ENCODE data around the gene KCNJ14. TPM values are rescaled to one million over a fixed set of nuclear protein-coding genes. Genes with fewer than 3 reads are reported as not detected.

KCNJ14 gene
- total and polyA plus RNA-seq, 2 of the 8 experiments (the other 6 are each of a cell fraction or from before 2014, with no cell fraction given), result 0.45 to 0.89 TPM

GRCh38 chr19:48428670-48429069 is 26.7 kb upstream of the KCNJ14 start:
- no peak overlapping the region for H2BK20ac ChIP-seq (ENCODE audit: low read length)
- H3K79me2 ChIP-seq (ENCODE audit: control insufficient read depth in 1 of 2, insufficient read depth in 2 of 2, low read length in 2 of 2), result no peaks in the 10 kb centered on the region
- H3K9ac ChIP-seq (replicated peaks in 1 of 4; ENCODE audit: extremely low read depth in 1 of 4, low read depth in 3 of 4, low read length in 3 of 4), result no peak overlapping the region
- no peak overlapping the region for H3K4me2 ChIP-seq (ENCODE audit: insufficient read depth in 1 of 2, low read depth in 2 of 2, low read length in 2 of 2)
- H3K56ac ChIP-seq (replicated peaks; ENCODE audit: insufficient read length, low read depth, low read length), result no peak overlapping the region
- no peak overlapping the region for H3K14ac ChIP-seq (ENCODE audit: insufficient read length)
- no peak overlapping the region for H3K4ac ChIP-seq (replicated peaks; ENCODE audit: insufficient read length, low read depth, low read length)
- no peak overlapping the region for H3K18ac ChIP-seq (ENCODE audit: extremely low read depth, low read length)
- H4K5ac ChIP-seq (ENCODE audit: insufficient read length, low read depth, low read length), result no peak overlapping the region
- no peaks in the 10 kb centered on the region for H4K20me1 ChIP-seq (replicated peaks in 1 of 2; ENCODE audit: control insufficient read depth in 1 of 2, insufficient read depth in 2 of 2, low read length in 2 of 2)
- ChIA-PET CTCF (ENCODE audit: partially characterized antibody) (no interaction called here), POLR2A (ENCODE audit: partially characterized antibody) (interaction anchor here (0.6 to 0.7 kb wide), 2 partner anchors 16 to 33 kb away, joined by 3 read pairs; no protein-coding TSS in a partner anchor)
- no peaks in the 10 kb centered on the region for H3K27me3 ChIP-seq (replicated peaks in 1 of 4; ENCODE audit: control insufficient read depth in 3 of 4, extremely low read depth in 1 of 4, insufficient read depth in 3 of 4, low read length in 3 of 4)
- H3K27ac ChIP-seq (ENCODE audit: low read depth, low read length), result no peak overlapping the region
- no peak overlapping the region for H4K91ac ChIP-seq (replicated peaks; ENCODE audit: insufficient read length, low read length)
- no peak overlapping the region for H4K8ac ChIP-seq (ENCODE audit: extremely low read depth, insufficient read depth, low read length)
- no peak overlapping the region for H3K4me3 ChIP-seq (ENCODE audit: extremely low read depth in 1 of 4, insufficient read depth in 2 of 4, low read depth in 3 of 4, low read length in 4 of 4)
- no peak overlapping the region for H3K23ac ChIP-seq (ENCODE audit: insufficient read length)
- no peak overlapping the region for H2BK15ac ChIP-seq (ENCODE audit: low read length)
- FAIRE-seq (no peak), DNase-seq (ENCODE audit: low read depth in 1 of 2, low spot score in 2 of 2) (no peak)
- no peaks in the 10 kb centered on the region for H3K23me2 ChIP-seq (ENCODE audit: low read depth, low read length)
- no peaks in the 10 kb centered on the region for H3K4me1 ChIP-seq (replicated peaks in 1 of 4; ENCODE audit: control insufficient read depth in 3 of 4, insufficient read depth in 4 of 4, low read length in 3 of 4)
- no peaks in the 10 kb centered on the region for H3K79me1 ChIP-seq (ENCODE audit: low read depth, low read length)
- no peak overlapping the region for H2BK12ac ChIP-seq (ENCODE audit: low read depth, low read length)
- no peak overlapping the region for H2BK5ac ChIP-seq (ENCODE audit: low read depth, low read length)
- H2BK120ac ChIP-seq (replicated peaks; ENCODE audit: low read depth, low read length), result no peak overlapping the region
- H3K36me3 ChIP-seq (ENCODE audit: control insufficient read depth in 2 of 4, insufficient read depth in 4 of 4, low read length in 3 of 4), result peaks cover 0 to 3% (median 0%) of the 10 kb centered on the region in 4 experiments; a peak in 1 of 8 replicates
- H2AK5ac ChIP-seq (ENCODE audit: low read depth, low read length), result no peak overlapping the region
- H2AFZ ChIP-seq (ENCODE audit: low read length), result no peak overlapping the region
- WGBS, 2 experiments (ENCODE audit: extremely low coverage in 1 of 2, insufficient coverage in 1 of 2, insufficient read length in 1 of 2, insufficient replicate concordance in 2 of 2, low coverage in 1 of 2, low lambda C conversion rate in 2 of 2, missing lambda C conversion rate in 1 of 2), result 94% methylated on average over 1 of the region's 1 CpG; no CpG with 5 or more reads in 1 of the 2 experiments
- H3K9me3 ChIP-seq (ENCODE audit: insufficient read depth in 2 of 2, low read depth in 1 of 2, low read length in 1 of 2), result no peaks in the 10 kb centered on the region
- TF ChIP-seq SP1 (IDR thresholded peaks at IDR 0.05; ENCODE audit: low read depth, low read length), result no peak
- TF ChIP-seq HDAC2 (IDR thresholded peaks at IDR 0.05; ENCODE audit: borderline replicate concordance in 1 of 2, low read depth in 2 of 2, low read length in 2 of 2), result no peak
- no peak for TF ChIP-seq CTCF (IDR thresholded peaks at IDR 0.05; ENCODE audit: control extremely low read depth in 1 of 3, insufficient read depth in 1 of 3, low read depth in 1 of 3, low read length in 3 of 3)
- no peak for TF ChIP-seq KDM4A (IDR thresholded peaks at IDR 0.05; ENCODE audit: low read depth, low read length, severe bottlenecking)
- no peak for TF ChIP-seq HDAC6 (IDR thresholded peaks at IDR 0.05; ENCODE audit: low read depth, low read length)
- no peak for TF ChIP-seq CHD2 (IDR thresholded peaks at IDR 0.05; ENCODE audit: low read length)
- TF ChIP-seq POU5F1 (IDR thresholded peaks at IDR 0.05; ENCODE audit: low read depth, low read length), result no peak
- no peak for TF ChIP-seq JUND (IDR thresholded peaks at IDR 0.05; ENCODE audit: low read length)
- no peak for TF ChIP-seq EGR1 (IDR thresholded peaks at IDR 0.05; ENCODE audit: borderline replicate concordance, low read depth, low read length)
- no peak for TF ChIP-seq POLR2A (IDR thresholded peaks at IDR 0.05; ENCODE audit: control extremely low read depth in 1 of 2, low read depth in 2 of 2, low read length in 2 of 2)
- no peak for TF ChIP-seq YY1 (IDR thresholded peaks at IDR 0.05; ENCODE audit: low read depth, low read length)
- no peak for TF ChIP-seq PHF8 (conservative IDR thresholded peaks at IDR 0.05; ENCODE audit: low read depth, low read length)
- TF ChIP-seq KDM1A (IDR thresholded peaks at IDR 0.05; ENCODE audit: borderline replicate concordance, low read length), result no peak

All from H1 (cell line).